Mesendoderm (in vitro differentiated cells): ENCODE measurements around the gene CACNA1H.
"Not testable (repeated sequence)": the region's sequence is repeated elsewhere in the genome, so short reads cannot be mapped to it uniquely, and the experiment has no call there.

Experiments
- DNase-seq: peaks from one replicate; pipeline ENCODE4 v3.0.0; 2013
- H2AK5ac ChIP-seq: 2 replicates; pipeline ENCODE4 v1.6.1; 2013; ENCODE audit warnings: low read length, inconsistent platforms
- H2BK120ac ChIP-seq: 2 replicates; pipeline ENCODE4 v1.6.1; 2013; ENCODE audit warnings: low read depth, mild to moderate bottlenecking, low read length, moderate library complexity, mixed read lengths
- H2BK15ac ChIP-seq: replicated peaks from 2 replicates; pipeline ENCODE4 v1.6.1; 2013; ENCODE audit warnings: low read depth, mild to moderate bottlenecking, moderate library complexity
- H2BK5ac ChIP-seq: 2 replicates; pipeline ENCODE4 v1.6.1; 2013; ENCODE audit warnings: low read length, inconsistent platforms
- H3K18ac ChIP-seq: 2 replicates; pipeline ENCODE4 v1.6.1; 2013; ENCODE audit warnings: mild to moderate bottlenecking, low read length, mixed read lengths
- H3K23ac ChIP-seq: one replicate; pipeline ENCODE4 v1.6.1; 2013; ENCODE audit warnings: low read length
- H3K27ac ChIP-seq: 2 replicates; pipeline ENCODE4 v1.5.1; 2013; ENCODE audit warnings: low read depth, mild to moderate bottlenecking, inconsistent platforms, low read length, moderate library complexity
- H3K27me3 ChIP-seq: 2 replicates; pipeline ENCODE4 v1.6.1; 2013; ENCODE audit warnings: low read length, control low read depth, mild to moderate bottlenecking, inconsistent platforms; ENCODE audit not compliant: insufficient read depth, poor library complexity
- H3K36me3 ChIP-seq: 2 replicates; pipeline ENCODE4 v1.6.1; 2013; ENCODE audit warnings: low read length, inconsistent platforms; ENCODE audit not compliant: control insufficient read depth, insufficient read depth
- H3K4ac ChIP-seq: one replicate; pipeline ENCODE4 v1.6.1; 2013; ENCODE audit warnings: low read depth, mild to moderate bottlenecking, low read length, moderate library complexity
- H3K4me1 ChIP-seq: 2 replicates; pipeline ENCODE4 v1.6.1; 2013; ENCODE audit warnings: low read depth, low read length, inconsistent platforms; ENCODE audit not compliant: control insufficient read depth
- H3K4me2 ChIP-seq: 2 replicates; pipeline ENCODE4 v1.6.1; 2013; ENCODE audit warnings: low read length
- H3K4me3 ChIP-seq: 2 replicates; pipeline ENCODE4 v1.5.1; 2013; ENCODE audit warnings: mild to moderate bottlenecking, low read length
- H3K56ac ChIP-seq: one replicate; pipeline ENCODE4 v1.6.1; 2013; ENCODE audit warnings: low read length
- H3K79me1 ChIP-seq: 2 replicates; pipeline ENCODE4 v1.6.1; 2013; ENCODE audit warnings: low read length, inconsistent platforms
- H3K79me2 ChIP-seq: 2 replicates; pipeline ENCODE4 v1.6.1; 2013; ENCODE audit warnings: mild to moderate bottlenecking, low read length; ENCODE audit not compliant: control insufficient read depth, insufficient read depth
- H3K9ac ChIP-seq: 2 replicates; pipeline ENCODE4 v1.6.1; 2013; ENCODE audit warnings: low read length, inconsistent platforms
- H4K5ac ChIP-seq: one replicate; pipeline ENCODE4 v1.6.1; 2013; ENCODE audit warnings: low read length
- H4K8ac ChIP-seq: one replicate; pipeline ENCODE4 v1.6.1; 2013; ENCODE audit warnings: low read depth, mild to moderate bottlenecking, control low read depth, low read length, moderate library complexity
- WGBS: extraction: QIAGEN DNeasy Blood & Tissue Kit; methylation state at CpG from one replicate; pipeline ENCODE4 v1.1.7; 2013; ENCODE audit warnings: low lambda C conversion rate, missing lambda C conversion rate; ENCODE audit not compliant: insufficient coverage; ENCODE audit errors: extremely low coverage; 5-methylcytosine and 5-hydroxymethylcytosine counted together

CACNA1H gene

GRCh38 chr16:1256296-1256873 is 103.5 kb downstream of the CACNA1H start:
- not testable (repeated sequence) for H3K4me1 ChIP-seq, H2BK120ac ChIP-seq, DNase-seq, H4K5ac ChIP-seq, H3K23ac ChIP-seq, H2BK5ac ChIP-seq, H3K4me3 ChIP-seq, H3K27ac ChIP-seq, H3K18ac ChIP-seq, H2AK5ac ChIP-seq, H3K56ac ChIP-seq, H3K36me3 ChIP-seq, H3K79me2 ChIP-seq, H3K9ac ChIP-seq, H3K4ac ChIP-seq, H3K79me1 ChIP-seq, H2BK15ac ChIP-seq, H3K4me2 ChIP-seq, H4K8ac ChIP-seq
- H3K27me3 ChIP-seq = peaks cover 20% of the 10 kb centered on the region
- WGBS = no CpG with 5 or more reads among the region's 23 CpGs

- H4K5ac ChIP-seq = no peak overlapping the region
- no CpG with 5 or more reads among the region's 22 CpGs for WGBS
Observed at GRCh38 chr16:1256874-1257322, 104.0 kb downstream of the CACNA1H start.

GRCh38 chr16:1257561-1258224 is 104.8 kb downstream of the CACNA1H start:
- no peaks in the 10 kb centered on the region for H3K79me1 ChIP-seq
- DNase-seq = no peak
- H3K27ac ChIP-seq = no peak overlapping the region
- H3K27me3 ChIP-seq = peaks cover 22% of the 10 kb centered on the region
- WGBS = no CpG with 5 or more reads among the region's 34 CpGs
- H3K56ac ChIP-seq = no peak overlapping the region
- no peak overlapping the region for H2BK120ac ChIP-seq
- H3K79me2 ChIP-seq = no peaks in the 10 kb centered on the region
- H2AK5ac ChIP-seq = no peak overlapping the region
- H3K4ac ChIP-seq = no peak overlapping the region
- no peak overlapping the region for H2BK5ac ChIP-seq
- no peak overlapping the region for H3K18ac ChIP-seq
- no peak overlapping the region for H4K8ac ChIP-seq
- H3K4me1 ChIP-seq = no peaks in the 10 kb centered on the region
- no peak overlapping the region for H3K4me3 ChIP-seq
- H3K9ac ChIP-seq = no peak overlapping the region
- H3K23ac ChIP-seq = no peak overlapping the region
- no peak overlapping the region for H2BK15ac ChIP-seq
- no peak overlapping the region for H3K4me2 ChIP-seq
- no peaks in the 10 kb centered on the region for H3K36me3 ChIP-seq
- H4K5ac ChIP-seq = no peak overlapping the region

More at GRCh38 chr16:1256874-1257322, 104.0 kb downstream of the CACNA1H start:
- Histone ChIP-seq H3K79me1 (no peaks in the 10 kb centered on the region), H3K18ac (no peak overlapping the region), H4K8ac (no peak overlapping the region), H3K36me3 (no peaks in the 10 kb centered on the region), H3K56ac (no peak overlapping the region), H2BK5ac (no peak overlapping the region), H3K9ac (no peak overlapping the region), H3K4ac (no peak overlapping the region), H2AK5ac (no peak overlapping the region), H3K4me1 (no peaks in the 10 kb centered on the region), H3K27me3 (peaks cover 22% of the 10 kb centered on the region), H3K27ac (no peak overlapping the region), H3K4me3 (no peak overlapping the region), H2BK120ac (no peak overlapping the region), H3K4me2 (no peak overlapping the region), H3K79me2 (no peaks in the 10 kb centered on the region), H3K23ac (no peak overlapping the region), H2BK15ac (no peak overlapping the region)
- no peak for DNase-seq

- Histone ChIP-seq H4K8ac (no peak overlapping the region), H3K18ac (no peak overlapping the region), H3K27ac (no peak overlapping the region), H3K4me3 (no peak overlapping the region), H3K36me3 (no peaks in the 10 kb centered on the region), H3K4ac (no peak overlapping the region), H3K4me2 (no peak overlapping the region), H2AK5ac (no peak overlapping the region), H3K79me1 (no peaks in the 10 kb centered on the region), H2BK5ac (no peak overlapping the region), H3K79me2 (no peaks in the 10 kb centered on the region), H2BK120ac (no peak overlapping the region), H2BK15ac (no peak overlapping the region), H3K23ac (no peak overlapping the region), H4K5ac (no peak overlapping the region), H3K27me3 (peaks cover 22% of the 10 kb centered on the region), H3K56ac (no peak overlapping the region), H3K4me1 (no peaks in the 10 kb centered on the region), H3K9ac (no peak overlapping the region)
- no CpG with 5 or more reads among the region's 12 CpGs for WGBS
- no peak for DNase-seq
Observed at GRCh38 chr16:1258225-1258600, 105.3 kb downstream of the CACNA1H start.

- Histone ChIP-seq H3K27me3 (peaks cover 22% of the 10 kb centered on the region), H2AK5ac (no peak overlapping the region), H3K36me3 (no peaks in the 10 kb centered on the region), H3K79me1 (no peaks in the 10 kb centered on the region), H4K5ac (no peak overlapping the region), H3K9ac (no peak overlapping the region), H3K27ac (no peak overlapping the region), H3K23ac (no peak overlapping the region), H3K4me3 (no peak overlapping the region), H3K56ac (no peak overlapping the region), H3K4me1 (no peaks in the 10 kb centered on the region), H3K4ac (no peak overlapping the region), H2BK5ac (no peak overlapping the region), H3K79me2 (no peaks in the 10 kb centered on the region), H3K18ac (no peak overlapping the region), H2BK15ac (no peak overlapping the region), H3K4me2 (no peak overlapping the region), H4K8ac (no peak overlapping the region), H2BK120ac (no peak overlapping the region)
- no CpG with 5 or more reads among the region's 42 CpGs for WGBS
- no peak for DNase-seq
Observed at GRCh38 chr16:1258906-1259759, 106.2 kb downstream of the CACNA1H start.
